IMR-90 (cell line): ENCODE results near the gene DLG5. TPM values are rescaled to one million over a fixed set of nuclear protein-coding genes. Genes with fewer than 3 reads are reported as not detected.

ENCODE experiments used
- ATAC-seq: fragments of 200-7000 bp; cut with Tn5 transposase; 2 replicates; pipeline ENCODE4 v1.9.1; 2020; ENCODE audit warnings: low read depth, mild to moderate bottlenecking, moderate library complexity
- BruUV-seq: library from RNA; stranded (reverse); fragments of 400-500 nt; replicated peaks from 2 replicates; lab custom pipeline; 2021; lab: Mats Ljungman, UMichigan
- CTCF ChIA-PET: fragments of 300-600 bp; formaldehyde crosslinking; extraction: SDS; loops from one replicate; lab custom pipeline; 2021; ENCODE audit warnings: antibody characterized with exemption; lab: Yijun Ruan, JAX
- POLR2A ChIA-PET: fragments of 300-600 bp; sonication (Branson Sonifier 250); formaldehyde crosslinking; loops from one replicate; lab custom pipeline; 2022; ENCODE audit warnings: antibody characterized with exemption; ENCODE audit not compliant: unreplicated experiment; lab: Charles Lee
- DNase-seq: peaks from one replicate; pipeline ENCODE4 v3.0.0; 2013
- H2AFZ ChIP-seq: replicated peaks from 2 replicates; pipeline ENCODE3; 2013; ENCODE audit warnings: low read length, mild to moderate bottlenecking; ENCODE audit not compliant: poor library complexity
- H2AK5ac ChIP-seq: 2 replicates; pipeline ENCODE4 v1.6.1; 2013; ENCODE audit warnings: low read depth, low read length, inconsistent platforms
- H2AK9ac ChIP-seq: replicated peaks from 2 replicates; pipeline ENCODE3; 2013; ENCODE audit warnings: mild to moderate bottlenecking, low read depth, low read length, moderate library complexity; ENCODE audit not compliant: poor library complexity
- H2BK120ac ChIP-seq: 2 replicates; pipeline ENCODE4 v1.6.1; 2013; ENCODE audit warnings: low read depth, low read length, inconsistent platforms
- H2BK15ac ChIP-seq: 3 replicates; pipeline ENCODE4 v1.6.1; 2013; ENCODE audit warnings: low read depth, low read length, inconsistent platforms
- H2BK20ac ChIP-seq: 2 replicates; pipeline ENCODE4 v1.6.1; 2013; ENCODE audit warnings: low read depth, mild to moderate bottlenecking, inconsistent platforms, low read length, moderate library complexity
- H2BK5ac ChIP-seq: 2 replicates; pipeline ENCODE4 v1.6.1; 2013; ENCODE audit warnings: mild to moderate bottlenecking, low read depth, low read length, inconsistent platforms; ENCODE audit not compliant: poor library complexity, severe bottlenecking
- H3K14ac ChIP-seq: replicated peaks from 2 replicates; pipeline ENCODE4 v1.6.1; 2013; ENCODE audit warnings: low read depth, low read length, inconsistent platforms
- H3K18ac ChIP-seq: 2 replicates; pipeline ENCODE4 v1.6.1; 2013; ENCODE audit warnings: low read depth, low read length, control low read depth
- H3K23ac ChIP-seq: 2 replicates; pipeline ENCODE4 v1.6.1; 2013; ENCODE audit warnings: low read depth, low read length, inconsistent platforms
- H3K27ac ChIP-seq: 2 replicates; pipeline ENCODE4 v1.5.1; 2013; ENCODE audit warnings: mild to moderate bottlenecking, control low read depth, low read length; ENCODE audit not compliant: insufficient read depth
- H3K27me3 ChIP-seq: 2 replicates; pipeline ENCODE4 v1.6.1; 2013; ENCODE audit warnings: low read length; ENCODE audit not compliant: control insufficient read depth, insufficient read depth
- H3K36me3 ChIP-seq: 2 replicates; pipeline ENCODE4 v1.6.1; 2013; ENCODE audit warnings: low read length, mixed read lengths; ENCODE audit not compliant: control insufficient read depth, insufficient read depth
- H3K4ac ChIP-seq: 2 replicates; pipeline ENCODE4 v1.6.1; 2013; ENCODE audit warnings: low read depth, low read length, inconsistent platforms
- H3K4me1 ChIP-seq: 2 replicates; pipeline ENCODE4 v1.6.1; 2013; ENCODE audit warnings: low read length, mixed read lengths; ENCODE audit not compliant: control insufficient read depth, insufficient read depth
- H3K4me2 ChIP-seq: 2 replicates; pipeline ENCODE4 v1.6.1; 2013; ENCODE audit warnings: low read depth, mild to moderate bottlenecking, control low read depth, low read length, moderate library complexity
- H3K4me3 ChIP-seq: 2 replicates; pipeline ENCODE4 v1.5.1; 2013; ENCODE audit warnings: low read depth, mild to moderate bottlenecking, control low read depth, low read length, moderate library complexity; ENCODE audit not compliant: insufficient read depth
- H3K56ac ChIP-seq: 2 replicates; pipeline ENCODE4 v1.6.1; 2013; ENCODE audit warnings: low read length, inconsistent platforms; ENCODE audit not compliant: insufficient read depth; ENCODE audit errors: extremely low read depth
- H3K79me1 ChIP-seq, 2 experiments: 2 replicates each; pipeline ENCODE4 v1.6.1; 2013; ENCODE audit warnings: low read length in 2 of 2, inconsistent platforms in 1 of 2, low read depth in 1 of 2
- H3K9ac ChIP-seq: 2 replicates; pipeline ENCODE4 v1.6.1; 2013; ENCODE audit warnings: low read depth, low read length, control low read depth
- H3K9me1 ChIP-seq: 2 replicates; pipeline ENCODE4 v1.6.1; 2013; ENCODE audit warnings: low read length, inconsistent platforms; ENCODE audit not compliant: insufficient read depth
- H3K9me3 ChIP-seq: 2 replicates; pipeline ENCODE4 v1.6.1; 2013; ENCODE audit warnings: low read length; ENCODE audit not compliant: control insufficient read depth, insufficient read depth
- H4K20me1 ChIP-seq: 2 replicates; pipeline ENCODE4 v1.6.1; 2013; ENCODE audit warnings: low read length, inconsistent platforms; ENCODE audit not compliant: insufficient read depth
- H4K5ac ChIP-seq: 2 replicates; pipeline ENCODE4 v1.6.1; 2013; ENCODE audit warnings: mild to moderate bottlenecking, low read depth, low read length, control low read depth
- H4K8ac ChIP-seq, 2 experiments: 2 replicates each; pipeline ENCODE4 v1.6.1; 2013; ENCODE audit warnings: low read depth in 2 of 2, low read length in 2 of 2, control low read depth in 1 of 2, inconsistent platforms in 1 of 2
- H4K91ac ChIP-seq: 2 replicates; pipeline ENCODE4 v1.6.1; 2013; ENCODE audit warnings: low read depth, low read length, inconsistent platforms; ENCODE audit not compliant: insufficient read depth
- BHLHE40 ChIP-seq: fragments of 150-350 bp; IDR thresholded peaks from 2 replicates; pipeline ENCODE4 v1.6.1; 2016; ENCODE audit warnings: mild to moderate bottlenecking, low read depth, low read length
- CEBPB ChIP-seq: IDR thresholded peaks from 2 replicates; pipeline ENCODE4 v1.6.1; 2012; ENCODE audit warnings: low read depth, low read length, improper control_type of control experiment
- MAFK ChIP-seq: IDR thresholded peaks from 2 replicates; pipeline ENCODE4 v1.6.1; 2012; ENCODE audit warnings: low read depth, low read length, improper control_type of control experiment
- MAZ ChIP-seq: IDR thresholded peaks from 2 replicates; pipeline ENCODE4 v1.6.1; 2012; ENCODE audit warnings: low read depth, mild to moderate bottlenecking, low read length, improper control_type of control experiment, moderate library complexity, borderline replicate concordance
- MXI1 ChIP-seq: IDR thresholded peaks from 2 replicates; pipeline ENCODE4 v1.6.1; 2012; ENCODE audit warnings: low read depth, mild to moderate bottlenecking, low read length, moderate library complexity, borderline replicate concordance
- NFE2L2 ChIP-seq: fragments of 150-350 bp; IDR thresholded peaks from 2 replicates; pipeline ENCODE4 v1.6.1; 2016; ENCODE audit warnings: low read depth, mild to moderate bottlenecking, low read length
- POLR2A ChIP-seq: IDR thresholded peaks from 2 replicates; pipeline ENCODE4 v1.6.1; 2012; ENCODE audit warnings: mild to moderate bottlenecking, low read depth, low read length
- RCOR1 ChIP-seq: IDR thresholded peaks from 2 replicates; pipeline ENCODE4 v1.6.1; 2012; ENCODE audit warnings: mild to moderate bottlenecking, low read length, improper control_type of control experiment; ENCODE audit not compliant: insufficient replicate concordance
- WGBS, 2 experiments: methylation state at CpG; one replicate each; pipeline versions ENCODE4 v1.1.5 to v1.1.7; 2013; ENCODE audit warnings: missing lambda C conversion rate in 2 of 2; ENCODE audit not compliant: insufficient read length in 1 of 2; ENCODE audit errors: extremely low coverage in 2 of 2; 5-methylcytosine and 5-hydroxymethylcytosine counted together
- dilution Hi-C: fragments of 300-500 bp; cut with HindIII; formaldehyde crosslinking; loops from one replicate; pipeline ENCODE4 v1.14.3; 2018; ENCODE audit warnings: low sequenced_read_pairs; ENCODE audit not compliant: unreplicated experiment
- in situ Hi-C: fragments of 300-500 bp; cut with MboI; formaldehyde crosslinking; loops from 3 replicates; pipeline ENCODE4 v1.14.3; 2019; ENCODE audit warnings: low sequenced_read_pairs, inconsistent platforms, mixed read lengths
- intact Hi-C: fragments of 100-400 bp; cut with micrococcal nuclease; formaldehyde crosslinking; loops from 2 replicates; pipeline ENCODE4 v1.10.0; 2022
- polyA plus RNA-seq, 3 experiments: library from polyadenylated mRNA; depleted of rRNA; stranded (reverse); fragments of >200 nt; gene quantifications; 2 replicates each; pipeline ENCODE4 v1.2.3, GENCODE V29; 2012; ENCODE audit warnings: low replicate concordance in 1 of 3
- total RNA-seq: library from RNA; depleted of rRNA; stranded (reverse); fragments of >200 nt; gene quantifications from 2 replicates; pipeline ENCODE4 v1.2.3, GENCODE V29; 2012
- TF ChIP-seq, protein P1 (sequence below): conservative IDR thresholded peaks from 2 replicates; pipeline ENCODE4 v1.5.1; 2012; ENCODE audit warnings: mild to moderate bottlenecking, low read depth, low read length, improper control_type of control experiment
- TF ChIP-seq, protein P2 (sequence below): fragments of 150-350 bp; IDR thresholded peaks from 2 replicates; pipeline ENCODE4 v1.6.1; 2016; ENCODE audit warnings: low read depth, mild to moderate bottlenecking, low read length, moderate library complexity, borderline replicate concordance
- TF ChIP-seq, protein P3 (sequence below): fragments of 150-350 bp; IDR thresholded peaks from 2 replicates; pipeline ENCODE4 v1.6.1; 2017; ENCODE audit warnings: mild to moderate bottlenecking, antibody characterized with exemption, low read length, low read depth

Gene DLG5
- total and polyA plus RNA-seq, 2 of the 4 experiments (the other 2 are of a cell fraction): 12.7 to 28.7 TPM

DNA sequence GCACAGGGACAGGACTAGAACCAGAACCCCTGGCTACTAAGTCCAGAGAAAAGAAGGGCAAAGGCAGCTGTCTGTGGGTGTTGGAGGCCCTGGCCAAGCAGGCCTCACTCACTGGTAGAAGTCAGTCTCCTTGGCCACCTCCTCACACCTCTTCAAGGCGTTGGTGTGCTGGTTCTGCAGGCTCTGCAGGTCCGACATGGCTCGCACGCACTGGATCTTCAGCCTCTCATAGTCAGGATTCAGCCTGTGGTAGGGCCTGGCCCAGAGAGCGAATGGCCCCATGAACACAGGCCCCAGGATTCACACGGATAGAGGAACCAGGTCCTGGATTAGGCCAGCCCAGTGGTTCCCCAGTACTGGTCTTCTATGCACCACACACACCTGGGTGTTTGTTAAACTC is 72.4 kb downstream of the DLG5 start:
- no peak overlapping the region for H3K4me2 ChIP-seq
- H3K9me3 ChIP-seq: no peaks in the 10 kb centered on the region
- intact Hi-C loops: no loop called here
- H3K56ac ChIP-seq: no peak overlapping the region
- H4K5ac ChIP-seq: no peak overlapping the region
- H3K27me3 ChIP-seq: no peaks in the 10 kb centered on the region
- H3K4me3 ChIP-seq: no peak overlapping the region
- H3K4ac ChIP-seq: no peak overlapping the region
- no peak overlapping the region for H2BK120ac ChIP-seq
- no peak overlapping the region for H2AFZ ChIP-seq
- DNase-seq (no peak), ATAC-seq (no peak)
- H2BK20ac ChIP-seq: no peak overlapping the region
- H4K20me1 ChIP-seq: peaks cover 33% of the 10 kb centered on the region
- no TSS peak for BruUV-seq
- ChIA-PET POLR2A (no interaction called here), CTCF (no interaction called here)
- no peak overlapping the region for H3K9ac ChIP-seq
- peaks cover 31 to 74% of the 10 kb centered on the region in 2 experiments for H3K79me1 ChIP-seq
- dilution Hi-C loops: no loop called here
- H2BK5ac ChIP-seq: no peak overlapping the region
- no peak overlapping the region for H3K27ac ChIP-seq
- H3K4me1 ChIP-seq: peaks cover 3% of the 10 kb centered on the region; the same call in 1 of the 2 replicates
- H4K8ac ChIP-seq: no peak overlapping the region
- H2AK9ac ChIP-seq: no peak overlapping the region
- no peak overlapping the region for H2AK5ac ChIP-seq
- TF ChIP-seq, protein P1, sequence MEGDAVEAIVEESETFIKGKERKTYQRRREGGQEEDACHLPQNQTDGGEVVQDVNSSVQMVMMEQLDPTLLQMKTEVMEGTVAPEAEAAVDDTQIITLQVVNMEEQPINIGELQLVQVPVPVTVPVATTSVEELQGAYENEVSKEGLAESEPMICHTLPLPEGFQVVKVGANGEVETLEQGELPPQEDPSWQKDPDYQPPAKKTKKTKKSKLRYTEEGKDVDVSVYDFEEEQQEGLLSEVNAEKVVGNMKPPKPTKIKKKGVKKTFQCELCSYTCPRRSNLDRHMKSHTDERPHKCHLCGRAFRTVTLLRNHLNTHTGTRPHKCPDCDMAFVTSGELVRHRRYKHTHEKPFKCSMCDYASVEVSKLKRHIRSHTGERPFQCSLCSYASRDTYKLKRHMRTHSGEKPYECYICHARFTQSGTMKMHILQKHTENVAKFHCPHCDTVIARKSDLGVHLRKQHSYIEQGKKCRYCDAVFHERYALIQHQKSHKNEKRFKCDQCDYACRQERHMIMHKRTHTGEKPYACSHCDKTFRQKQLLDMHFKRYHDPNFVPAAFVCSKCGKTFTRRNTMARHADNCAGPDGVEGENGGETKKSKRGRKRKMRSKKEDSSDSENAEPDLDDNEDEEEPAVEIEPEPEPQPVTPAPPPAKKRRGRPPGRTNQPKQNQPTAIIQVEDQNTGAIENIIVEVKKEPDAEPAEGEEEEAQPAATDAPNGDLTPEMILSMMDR: no peak
- TF ChIP-seq MAFK (no peak), RCOR1 (no peak), MXI1 (no peak), CEBPB (no peak), NFE2L2 (no peak), POLR2A (no peak), MAZ (no peak), BHLHE40 (no peak)
- TF ChIP-seq, protein P2, sequence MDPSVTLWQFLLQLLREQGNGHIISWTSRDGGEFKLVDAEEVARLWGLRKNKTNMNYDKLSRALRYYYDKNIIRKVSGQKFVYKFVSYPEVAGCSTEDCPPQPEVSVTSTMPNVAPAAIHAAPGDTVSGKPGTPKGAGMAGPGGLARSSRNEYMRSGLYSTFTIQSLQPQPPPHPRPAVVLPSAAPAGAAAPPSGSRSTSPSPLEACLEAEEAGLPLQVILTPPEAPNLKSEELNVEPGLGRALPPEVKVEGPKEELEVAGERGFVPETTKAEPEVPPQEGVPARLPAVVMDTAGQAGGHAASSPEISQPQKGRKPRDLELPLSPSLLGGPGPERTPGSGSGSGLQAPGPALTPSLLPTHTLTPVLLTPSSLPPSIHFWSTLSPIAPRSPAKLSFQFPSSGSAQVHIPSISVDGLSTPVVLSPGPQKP: no peak
- TF ChIP-seq, protein P3, sequence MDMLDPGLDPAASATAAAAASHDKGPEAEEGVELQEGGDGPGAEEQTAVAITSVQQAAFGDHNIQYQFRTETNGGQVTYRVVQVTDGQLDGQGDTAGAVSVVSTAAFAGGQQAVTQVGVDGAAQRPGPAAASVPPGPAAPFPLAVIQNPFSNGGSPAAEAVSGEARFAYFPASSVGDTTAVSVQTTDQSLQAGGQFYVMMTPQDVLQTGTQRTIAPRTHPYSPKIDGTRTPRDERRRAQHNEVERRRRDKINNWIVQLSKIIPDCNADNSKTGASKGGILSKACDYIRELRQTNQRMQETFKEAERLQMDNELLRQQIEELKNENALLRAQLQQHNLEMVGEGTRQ: no peak
- no peak overlapping the region for H2BK15ac ChIP-seq
- no peak overlapping the region for H3K14ac ChIP-seq
- in situ Hi-C loops: no loop called here
- no peak overlapping the region for H3K18ac ChIP-seq
- no peak overlapping the region for H4K91ac ChIP-seq
- peaks cover 23% of the 10 kb centered on the region for H3K9me1 ChIP-seq
- 100% methylated on average over 2 of the region's 6 CpGs; no CpG with 5 or more reads in 1 of the 2 experiments for WGBS, 2 experiments
- H3K36me3 ChIP-seq: peaks cover 36% of the 10 kb centered on the region
- no peak overlapping the region for H3K23ac ChIP-seq
